GM23338 (cell line): ENCODE measurements around the gene SH3TC1. TPM values are rescaled to one million over a fixed set of nuclear protein-coding genes. Genes with fewer than 3 reads are reported as not detected.

Experiments
- CREB1 ChIP-seq: fragments of 250-450 bp; sonication (Bioruptor Pico); IDR thresholded peaks from 2 replicates; pipeline ENCODE4 v1.5.0; 2020; ENCODE audit warnings: low read depth, mild to moderate bottlenecking, moderate library complexity
- ETS1 ChIP-seq: IDR thresholded peaks from 2 replicates; pipeline ENCODE4 v1.6.1; 2016; ENCODE audit warnings: antibody characterized with exemption
- EZH2 ChIP-seq: fragments of 200-600 bp; sonication (generic); IDR thresholded peaks from one replicate; pipeline ENCODE4 v1.8.0; 2017; ENCODE audit warnings: antibody characterized with exemption, mild to moderate bottlenecking, low read depth; ENCODE audit not compliant: unreplicated experiment
- EZH2phosphoT487 ChIP-seq: fragments of 200-600 bp; sonication (generic); IDR thresholded peaks from one replicate; pipeline ENCODE4 v1.8.1; 2018; ENCODE audit warnings: antibody characterized with exemption; ENCODE audit not compliant: unreplicated experiment
- NANOG ChIP-seq: IDR thresholded peaks from 2 replicates; pipeline ENCODE4 v1.6.1; 2016; ENCODE audit warnings: antibody characterized with exemption, borderline replicate concordance
- POLR2AphosphoS5 ChIP-seq: IDR thresholded peaks from 2 replicates; pipeline ENCODE4 v1.6.1; 2016; ENCODE audit warnings: antibody characterized with exemption, low read depth
- STAT1 ChIP-seq: IDR thresholded peaks from one replicate; pipeline ENCODE4 v1.6.1; 2016; ENCODE audit warnings: antibody characterized with exemption; ENCODE audit not compliant: unreplicated experiment
- ZNF331 ChIP-seq: fragments of 250-450 bp; sonication (Bioruptor Pico); IDR thresholded peaks from 2 replicates; pipeline ENCODE4 v1.5.0; 2020; ENCODE audit warnings: low read depth, mild to moderate bottlenecking, moderate library complexity
- ZNF462 ChIP-seq: fragments of 250-450 bp; sonication (Bioruptor Pico); IDR thresholded peaks from 2 replicates; pipeline ENCODE4 v1.5.0; 2020; ENCODE audit warnings: mild to moderate bottlenecking, moderate library complexity
- polyA plus RNA-seq: library from polyadenylated mRNA; unstranded; fragments of >200 nt; fragmentation: Nextera tagmentation; extraction: Ambion mirVana; gene quantifications from 2 replicates; pipeline ENCODE4 v1.2.1, GENCODE V29; 2016
- total RNA-seq: library from RNA; depleted of rRNA; stranded (reverse); fragments of >200 nt; shearing (Covaris generic); gene quantifications from 2 replicates; pipeline ENCODE4 v1.2.3, GENCODE V29; 2014

The SH3TC1 gene
- total and polyA plus RNA-seq, 2 experiments from 2014 or later = 0.07 TPM; not detected in 1

- TF ChIP-seq ZNF462 (no peak), EZH2 (no peak), ZNF331 (no peak), EZH2phosphoT487 (no peak), CREB1 (CRISPR knock-in tag) (no peak), POLR2AphosphoS5 (no peak), ETS1 (no peak), STAT1 (no peak), NANOG (no peak)
Measured at GRCh38 chr4:8194306-8195242, 4.5 kb upstream of the SH3TC1 start (continued).
